ENCODE results near the gene NCK2.

The NCK2 gene

GRCh38 chr2:105774781-105775337, 30.1 kb downstream of the NCK2 start:
- DNase-seq (ENCODE audit: low read depth in 2 of 2, low spot score in 1 of 2), result no peak

- DNase-seq (ENCODE audit: low read depth in 2 of 2, low spot score in 1 of 2), result no peak
Measured at GRCh38 chr2:105775809-105776559, 31.3 kb downstream of the NCK2 start.

- DNase-seq (ENCODE audit: low read depth in 2 of 2, low spot score in 1 of 2), result no peak
Measured at GRCh38 chr2:105776560-105776928, 31.8 kb downstream of the NCK2 start.

GRCh38 chr2:105777031-105777482, 32.3 kb downstream of the NCK2 start:
- no peak for DNase-seq (ENCODE audit: low read depth in 2 of 2, low spot score in 1 of 2)

GRCh38 chr2:105777506-105778055, 32.9 kb downstream of the NCK2 start:
- no peak for DNase-seq (ENCODE audit: low read depth in 2 of 2, low spot score in 1 of 2)

- no peak for DNase-seq (ENCODE audit: low read depth in 2 of 2, low spot score in 1 of 2)
Measured at GRCh38 chr2:105778080-105778607, 33.4 kb downstream of the NCK2 start.

GRCh38 chr2:105779394-105779793, 34.7 kb downstream of the NCK2 start:
- DNase-seq (ENCODE audit: low read depth in 2 of 2, low spot score in 1 of 2), result no peak

- DNase-seq (ENCODE audit: low read depth in 2 of 2, low spot score in 1 of 2), result no peak
Measured at GRCh38 chr2:105780606-105781005, 35.9 kb downstream of the NCK2 start.

- DNase-seq (ENCODE audit: low read depth in 2 of 2, low spot score in 1 of 2), result no peak
Measured at GRCh38 chr2:105781274-105781978, 36.7 kb downstream of the NCK2 start.

- DNase-seq (ENCODE audit: low read depth in 2 of 2, low spot score in 1 of 2), result no peak
Measured at GRCh38 chr2:105782123-105782522, 37.4 kb downstream of the NCK2 start.

GRCh38 chr2:105782646-105783045, 37.9 kb downstream of the NCK2 start:
- DNase-seq (ENCODE audit: low read depth in 2 of 2, low spot score in 1 of 2), result no peak

GRCh38 chr2:105783151-105783738, 38.5 kb downstream of the NCK2 start:
- no peak for DNase-seq (ENCODE audit: low read depth in 2 of 2, low spot score in 1 of 2)

- no peak for DNase-seq (ENCODE audit: low read depth in 2 of 2, low spot score in 1 of 2)
Measured at GRCh38 chr2:105783972-105784371, 39.3 kb downstream of the NCK2 start.

- no peak for DNase-seq (ENCODE audit: low read depth in 2 of 2, low spot score in 1 of 2)
Measured at GRCh38 chr2:105784589-105784988, 39.9 kb downstream of the NCK2 start.

GRCh38 chr2:105785095-105785847, 40.6 kb downstream of the NCK2 start:
- DNase-seq (ENCODE audit: low read depth in 2 of 2, low spot score in 1 of 2), result no peak

GRCh38 chr2:105786231-105787230, 41.8 kb downstream of the NCK2 start:
- DNase-seq (ENCODE audit: low read depth in 2 of 2, low spot score in 1 of 2), result no peak

- DNase-seq (ENCODE audit: low read depth in 2 of 2, low spot score in 1 of 2), result no peak
Measured at GRCh38 chr2:105787376-105788318, 42.9 kb downstream of the NCK2 start.

- DNase-seq (ENCODE audit: low read depth in 2 of 2, low spot score in 1 of 2), result no peak
Measured at GRCh38 chr2:105788670-105789290, 44.1 kb downstream of the NCK2 start.
